PFSK-1 (cell line): ENCODE data around the gene KCNQ1.

ENCODE experiments used
- FOXP2 ChIP-seq: optimal IDR thresholded peaks from 2 replicates; pipeline ENCODE3; 2011; ENCODE audit warnings: borderline replicate concordance, control low read depth, inconsistent platforms; ENCODE audit not compliant: insufficient read depth; ENCODE audit errors: extremely low read length, extremely low read depth
- POLR2AphosphoS5 ChIP-seq: IDR thresholded peaks from 2 replicates; pipeline ENCODE4 v1.6.1; 2012; ENCODE audit warnings: low read depth, mild to moderate bottlenecking, control low read depth, low read length, moderate library complexity
- SIN3A ChIP-seq: IDR thresholded peaks from 2 replicates; pipeline ENCODE4 v1.6.1; 2012; ENCODE audit warnings: mild to moderate bottlenecking, low read length, moderate library complexity, borderline replicate concordance; ENCODE audit not compliant: insufficient read depth
- TAF1 ChIP-seq: IDR thresholded peaks from 2 replicates; pipeline ENCODE4 v1.6.1; 2012; ENCODE audit warnings: low read length, control low read depth, borderline replicate concordance; ENCODE audit not compliant: insufficient read depth
- TF ChIP-seq, protein P1 (sequence below), 2 experiments: IDR thresholded peaks; 2 replicates each; pipeline versions ENCODE4 v1.6.1 to v1.8.0; 2011 to 2012; ENCODE audit warnings: low read depth in 2 of 2, low read length in 2 of 2, control low read depth in 1 of 2, inconsistent platforms in 1 of 2, mild to moderate bottlenecking in 1 of 2, moderate library complexity in 1 of 2; ENCODE audit not compliant: insufficient read depth in 1 of 2

- no peak for TF ChIP-seq TAF1
- no peak for TF ChIP-seq POLR2AphosphoS5
- TF ChIP-seq, protein P1, sequence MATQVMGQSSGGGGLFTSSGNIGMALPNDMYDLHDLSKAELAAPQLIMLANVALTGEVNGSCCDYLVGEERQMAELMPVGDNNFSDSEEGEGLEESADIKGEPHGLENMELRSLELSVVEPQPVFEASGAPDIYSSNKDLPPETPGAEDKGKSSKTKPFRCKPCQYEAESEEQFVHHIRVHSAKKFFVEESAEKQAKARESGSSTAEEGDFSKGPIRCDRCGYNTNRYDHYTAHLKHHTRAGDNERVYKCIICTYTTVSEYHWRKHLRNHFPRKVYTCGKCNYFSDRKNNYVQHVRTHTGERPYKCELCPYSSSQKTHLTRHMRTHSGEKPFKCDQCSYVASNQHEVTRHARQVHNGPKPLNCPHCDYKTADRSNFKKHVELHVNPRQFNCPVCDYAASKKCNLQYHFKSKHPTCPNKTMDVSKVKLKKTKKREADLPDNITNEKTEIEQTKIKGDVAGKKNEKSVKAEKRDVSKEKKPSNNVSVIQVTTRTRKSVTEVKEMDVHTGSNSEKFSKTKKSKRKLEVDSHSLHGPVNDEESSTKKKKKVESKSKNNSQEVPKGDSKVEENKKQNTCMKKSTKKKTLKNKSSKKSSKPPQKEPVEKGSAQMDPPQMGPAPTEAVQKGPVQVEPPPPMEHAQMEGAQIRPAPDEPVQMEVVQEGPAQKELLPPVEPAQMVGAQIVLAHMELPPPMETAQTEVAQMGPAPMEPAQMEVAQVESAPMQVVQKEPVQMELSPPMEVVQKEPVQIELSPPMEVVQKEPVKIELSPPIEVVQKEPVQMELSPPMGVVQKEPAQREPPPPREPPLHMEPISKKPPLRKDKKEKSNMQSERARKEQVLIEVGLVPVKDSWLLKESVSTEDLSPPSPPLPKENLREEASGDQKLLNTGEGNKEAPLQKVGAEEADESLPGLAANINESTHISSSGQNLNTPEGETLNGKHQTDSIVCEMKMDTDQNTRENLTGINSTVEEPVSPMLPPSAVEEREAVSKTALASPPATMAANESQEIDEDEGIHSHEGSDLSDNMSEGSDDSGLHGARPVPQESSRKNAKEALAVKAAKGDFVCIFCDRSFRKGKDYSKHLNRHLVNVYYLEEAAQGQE (IDR thresholded peaks at IDR 0.05; ENCODE audit: insufficient read depth in 1 of 2, low read depth in 2 of 2, low read length in 2 of 2) = no peak
- no peak for TF ChIP-seq SIN3A
- no peak for TF ChIP-seq FOXP2
Measured at GRCh38 chr11:2722955-2723354, 278.1 kb downstream of the KCNQ1 start.
